ENCODE measurements around the gene FKRP. TPM values are rescaled to one million over a fixed set of nuclear protein-coding genes. Genes with fewer than 3 reads are reported as not detected.

The FKRP gene
- total RNA-seq, 1 donor from 2014 or later: 8.9 TPM

DNA sequence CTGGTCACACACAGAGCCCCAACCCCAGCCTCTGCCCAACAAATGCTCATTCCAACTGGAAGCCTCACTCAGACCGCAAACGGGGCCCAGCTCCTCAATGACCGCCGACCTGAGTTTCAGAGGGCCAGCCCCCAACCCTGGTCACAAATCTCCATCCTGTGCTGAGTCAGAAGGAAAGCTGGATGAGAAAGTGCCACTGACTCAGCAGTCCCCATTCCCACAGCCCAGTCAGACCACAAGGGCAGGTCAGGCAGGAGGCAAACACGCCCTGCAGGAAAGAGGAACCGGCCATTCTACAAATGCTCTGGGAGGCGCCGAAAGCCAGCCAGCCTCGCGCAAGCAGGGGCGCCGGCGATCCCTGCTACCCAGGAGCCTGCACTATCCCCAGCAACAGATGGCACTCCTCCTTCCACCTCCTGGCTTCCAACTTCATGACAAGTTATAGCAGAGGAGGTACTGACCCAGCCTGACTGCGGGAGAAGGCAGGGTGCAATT lies 14.8 kb upstream of the FKRP start:
- DNase-seq (ENCODE audit: low read depth in 2 of 2): peak; percentile 69 to 93

DNA sequence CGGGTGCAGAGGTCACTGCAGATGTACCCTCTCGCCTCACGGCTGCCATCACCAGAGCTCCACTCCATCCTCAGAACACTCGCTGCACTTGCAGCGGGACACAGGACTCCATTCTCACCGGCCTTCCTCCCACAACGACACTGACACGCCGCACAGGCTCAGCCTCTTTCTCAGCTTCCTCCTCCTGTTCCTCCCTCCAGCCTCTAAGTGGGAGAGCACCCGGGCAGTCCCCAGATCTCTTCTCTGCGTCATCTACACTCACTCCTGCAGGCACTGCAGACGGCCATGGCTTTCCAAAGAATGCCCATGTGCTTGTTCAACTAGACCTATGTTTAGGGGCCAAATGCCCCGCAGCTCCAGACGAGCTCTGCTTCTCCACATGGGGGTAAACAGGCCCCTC lies 14.3 kb upstream of the FKRP start:
- no peak for DNase-seq (ENCODE audit: low read depth in 2 of 2)

- no peak for DNase-seq (ENCODE audit: low read depth in 2 of 2)
These were observed 13.5 kb upstream of the FKRP start for GRCh38 chr19:46732172-46732938.

GRCh38 chr19:46732966-46733689 lies 12.7 kb upstream of the FKRP start:
- peak in 1 of 2 donors; percentile 74 for DNase-seq (ENCODE audit: low read depth in 2 of 2)

GRCh38 chr19:46733690-46734292 lies 12.1 kb upstream of the FKRP start:
- no peak for DNase-seq (ENCODE audit: low read depth in 2 of 2)

GRCh38 chr19:46736531-46737297 lies 9.1 kb upstream of the FKRP start:
- DNase-seq (ENCODE audit: low read depth in 2 of 2): no peak

DNA sequence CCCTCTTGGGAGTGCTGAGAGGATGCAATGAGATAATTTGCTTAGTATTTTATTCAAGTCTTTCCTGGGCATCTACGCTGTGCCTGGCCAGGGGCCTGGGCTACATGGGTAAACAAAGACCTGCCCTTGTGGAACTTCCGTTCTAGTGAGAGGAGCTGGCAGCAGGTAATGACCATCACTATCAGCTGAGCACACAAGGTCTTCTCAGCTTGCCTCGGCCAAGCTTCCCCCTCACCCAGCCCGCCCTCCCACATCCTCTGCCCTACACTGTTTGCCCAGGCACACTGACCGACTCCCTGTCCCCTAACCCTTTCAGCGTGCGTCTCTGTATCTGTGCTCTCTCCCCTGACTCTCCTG lies 8.6 kb upstream of the FKRP start:
- peak in 1 of 2 donors; percentile 42 for DNase-seq (ENCODE audit: low read depth in 2 of 2)

DNA sequence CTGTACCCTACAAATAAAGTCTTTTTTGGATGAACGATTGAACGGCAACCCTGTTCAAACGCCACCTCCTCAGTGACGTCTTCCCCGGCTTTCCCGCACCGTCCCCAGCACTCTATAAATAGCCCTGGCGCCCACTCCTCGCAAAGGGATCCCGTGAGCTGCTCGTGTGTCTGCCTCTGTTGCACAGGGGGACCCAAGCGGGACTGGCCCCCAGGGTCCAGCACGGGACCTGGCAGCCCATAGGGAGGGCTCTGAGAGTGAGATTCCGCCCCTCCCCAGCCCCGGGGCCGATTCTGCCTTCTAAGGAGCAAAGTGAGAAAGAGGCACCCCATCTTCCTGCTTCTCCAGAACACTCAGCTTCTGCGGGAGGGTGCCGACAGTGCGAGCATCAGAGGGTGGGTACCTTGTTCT lies 8.1 kb upstream of the FKRP start:
- no peak for DNase-seq (ENCODE audit: low read depth in 2 of 2)

- DNase-seq (ENCODE audit: low read depth in 2 of 2): no peak
These were observed 6.5 kb upstream of the FKRP start for GRCh38 chr19:46739290-46739771.

GRCh38 chr19:46741447-46741846 lies 4.4 kb upstream of the FKRP start:
- DNase-seq (ENCODE audit: low read depth in 2 of 2): no peak

- no peak for DNase-seq (ENCODE audit: low read depth in 2 of 2)
These were observed 2.9 kb upstream of the FKRP start for GRCh38 chr19:46742926-46743480.

DNA sequence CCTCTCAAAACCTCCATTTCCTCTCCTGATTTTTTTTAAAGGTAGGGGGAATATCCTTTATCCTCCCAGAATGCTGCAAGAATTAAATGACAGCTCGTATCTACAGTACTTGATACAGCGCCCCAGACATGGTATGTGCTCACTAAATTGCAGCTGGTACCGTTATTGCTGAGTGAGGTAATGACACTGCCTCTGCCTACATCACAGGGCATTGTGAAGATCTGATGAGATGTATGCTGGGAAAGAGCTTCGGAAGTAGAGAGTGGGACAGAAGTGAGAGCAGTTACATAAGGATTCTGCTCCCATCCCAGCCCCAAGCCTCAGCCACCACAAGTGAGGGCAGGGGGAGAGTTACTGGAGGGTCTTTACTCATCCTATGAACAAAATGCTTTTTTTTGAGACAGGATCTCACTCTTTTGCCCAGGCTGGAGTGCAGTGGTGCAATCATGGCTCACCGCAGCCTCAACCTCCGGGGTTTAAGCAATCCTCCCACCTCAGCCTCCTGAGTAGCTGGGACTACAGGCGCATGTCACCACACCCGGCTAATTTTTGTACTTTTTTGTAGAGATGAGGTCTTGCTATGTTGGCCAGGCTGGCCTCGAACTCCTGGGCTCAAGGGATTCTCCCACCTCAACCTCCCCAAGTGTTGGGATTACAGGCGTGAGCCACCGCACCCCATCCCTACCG lies 1.7 kb upstream of the FKRP start:
- DNase-seq (ENCODE audit: low read depth in 2 of 2): no peak

DNA sequence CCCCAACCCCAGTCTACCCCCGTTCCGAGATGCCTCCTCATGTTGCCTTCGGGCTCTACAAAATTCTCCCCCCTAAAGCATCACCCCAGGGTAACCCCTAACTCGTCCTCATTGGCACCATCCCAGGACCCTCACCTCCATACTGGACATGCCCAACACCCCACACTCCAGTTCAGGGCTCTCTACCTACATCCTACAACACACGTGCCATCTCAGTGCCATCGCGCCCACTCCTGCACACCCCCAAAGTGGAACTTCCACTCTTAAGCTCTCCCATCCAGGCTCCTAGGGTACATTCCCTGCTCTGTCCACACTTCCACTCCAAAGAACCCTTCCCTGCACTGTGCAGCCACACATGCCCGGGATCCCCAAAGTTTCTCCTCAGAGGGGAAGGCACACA lies 827 bp upstream of the FKRP start:
- no peak for DNase-seq (ENCODE audit: low read depth in 2 of 2)

DNA sequence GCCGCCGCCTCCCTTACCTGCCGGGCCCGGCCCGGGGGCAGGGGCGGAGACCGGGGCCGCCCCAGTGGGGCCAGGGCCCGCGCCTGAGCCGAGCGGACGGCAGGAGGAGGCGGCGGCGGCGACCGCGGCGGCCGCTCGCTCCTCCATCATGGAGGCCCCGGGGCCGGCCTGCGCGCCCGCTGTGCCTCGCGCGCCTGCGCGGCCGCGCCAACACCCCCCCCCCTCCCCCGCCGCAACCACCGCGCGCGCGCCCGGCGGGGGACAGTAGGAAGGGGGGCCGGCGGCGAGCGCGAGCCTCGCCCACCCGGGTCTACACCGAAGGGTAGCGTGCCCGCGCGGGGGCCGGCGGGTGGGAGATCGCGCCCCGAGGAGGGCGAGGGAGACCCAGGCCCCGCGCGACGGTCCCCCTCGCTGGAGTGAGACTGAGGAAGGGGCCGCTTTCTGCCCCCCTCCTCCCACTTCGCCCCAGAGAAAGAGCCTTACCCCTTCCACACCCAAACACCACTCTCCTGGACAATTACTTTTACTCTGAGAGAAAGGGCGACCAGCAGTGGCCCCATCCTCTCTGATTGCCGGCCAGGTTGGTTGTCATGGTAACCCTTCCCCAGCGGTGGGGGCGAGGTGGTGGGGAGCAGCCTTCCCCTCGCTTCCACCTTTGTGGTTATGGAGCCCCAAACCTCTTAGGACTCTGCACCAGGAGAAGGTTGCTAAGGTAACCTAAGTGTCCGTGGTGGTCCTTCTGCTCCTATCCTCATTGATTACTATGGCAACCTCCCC lies 612 bp downstream of the FKRP start, which contains the start of gene STRN4:
TSS of gene STRN4 (minus strand) at position 170 of the 777 bp plus-strand sequence. CDS start at position 150, 20 bp downstream.
- peak in 1 of 2 donors; percentile 62 for DNase-seq (ENCODE audit: low read depth in 2 of 2)

- peak; percentile 53 to 83 for DNase-seq (ENCODE audit: low read depth in 2 of 2)
These were observed 2.7 kb downstream of the FKRP start for GRCh38 chr19:46748325-46749109.

DNA sequence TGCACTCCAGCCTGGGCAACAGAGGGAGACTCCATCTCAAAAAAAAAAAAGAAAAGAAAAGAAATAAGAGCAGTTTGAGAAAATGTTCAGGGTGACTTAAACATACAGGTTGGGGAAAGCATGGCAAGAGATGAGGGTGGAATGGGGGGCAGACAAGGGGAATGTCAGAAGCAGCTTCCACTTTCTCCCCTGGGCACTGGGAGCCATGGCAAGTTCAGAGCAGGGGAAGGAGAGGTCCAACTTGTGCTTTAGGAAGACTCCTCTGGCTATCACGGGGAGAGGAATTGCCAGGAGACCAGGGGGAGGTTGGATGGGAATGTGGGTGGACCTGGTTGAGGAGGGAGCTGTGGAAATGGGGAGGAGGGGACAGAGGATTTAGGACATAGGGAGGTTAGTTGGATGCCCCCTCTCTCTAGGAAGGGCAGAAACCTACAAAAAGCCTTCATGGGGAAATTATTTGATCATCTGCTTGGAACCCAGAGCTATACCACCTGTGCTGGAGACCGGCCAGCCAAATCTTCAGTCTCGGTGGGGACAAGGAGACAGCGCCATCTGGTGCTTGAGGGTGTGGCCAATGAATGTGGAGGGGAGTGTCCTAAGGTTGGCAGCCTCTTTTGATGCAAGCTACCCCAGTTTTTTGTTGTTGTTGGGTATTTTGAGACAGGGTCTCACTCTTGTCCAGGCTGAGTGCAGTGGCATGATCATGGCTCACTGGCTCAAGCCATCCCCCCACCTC lies 7.7 kb downstream of the FKRP start:
- peak in 1 of 2 donors; percentile 55 for DNase-seq (ENCODE audit: low read depth in 2 of 2)

GRCh38 chr19:46755077-46755852 lies 9.4 kb downstream of the FKRP start:
- peak in 1 of 2 donors; percentile 75 for DNase-seq (ENCODE audit: low read depth in 2 of 2)

Measured in dermis microvascular lymphatic vessel endothelial cell (primary cell).